ENCODE data around the gene RNASEH2C.
"Not testable (repeated sequence)": the region's sequence is repeated elsewhere in the genome, so short reads cannot be mapped to it uniquely, and the experiment has no call there.

The RNASEH2C gene

DNA sequence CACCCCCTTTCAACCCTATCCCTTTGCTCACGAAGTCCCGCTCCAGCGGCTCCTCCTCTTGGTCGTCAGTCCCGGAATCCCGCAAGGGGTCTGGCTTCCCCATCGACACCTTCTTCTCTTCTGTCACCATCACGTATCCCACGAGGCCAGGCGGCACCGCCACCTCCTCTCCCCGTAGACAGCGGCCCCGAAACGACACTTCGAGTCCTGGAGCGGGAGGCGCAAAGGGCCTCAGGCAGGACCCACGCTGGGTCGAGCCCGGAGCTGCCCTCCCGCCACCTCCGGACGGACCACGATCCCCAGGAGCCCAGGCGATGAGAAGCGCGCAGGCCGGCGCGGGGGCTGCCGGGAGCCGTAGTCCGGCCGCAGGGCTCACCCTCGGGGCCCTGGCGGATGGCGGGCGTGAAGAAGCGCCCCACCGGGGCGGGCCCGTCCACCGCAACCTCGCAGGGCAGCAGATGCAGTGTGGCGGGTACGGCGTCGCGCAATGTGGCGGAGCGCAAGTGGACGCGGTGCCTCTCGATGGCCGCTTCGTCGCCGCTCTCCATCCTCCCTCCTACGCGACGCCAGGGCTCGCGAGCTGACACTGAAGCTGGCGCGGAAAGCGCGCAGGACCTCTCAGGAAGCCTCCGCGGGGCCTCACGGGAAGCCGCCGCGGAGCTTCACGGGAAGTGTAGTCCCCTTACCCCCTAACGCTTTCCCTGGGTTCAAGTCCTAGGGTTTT, at the start of gene RNASEH2C:
Gene RNASEH2C, minus strand, starts transcription at position 588 of the 724 bp plus-strand sequence. Its CDS starts 40 bp downstream, at position 548.
- no peaks in the 10 kb centered on the region for H3K27me3 Mint-ChIP-seq
- H3K36me3 Mint-ChIP-seq, result peaks cover 2% of the 10 kb centered on the region
- peak within 1 kb of the TSS; percentile 93 for H3K27ac Mint-ChIP-seq
- H3K4me3 Mint-ChIP-seq, result peak within 1 kb of the TSS; percentile 95
- no peaks in the 10 kb centered on the region for H3K9me3 Mint-ChIP-seq (ENCODE audit: low read depth)
- H3K4me1 Mint-ChIP-seq (ENCODE audit: low read depth), result peaks cover 22% of the 10 kb centered on the region

DNA sequence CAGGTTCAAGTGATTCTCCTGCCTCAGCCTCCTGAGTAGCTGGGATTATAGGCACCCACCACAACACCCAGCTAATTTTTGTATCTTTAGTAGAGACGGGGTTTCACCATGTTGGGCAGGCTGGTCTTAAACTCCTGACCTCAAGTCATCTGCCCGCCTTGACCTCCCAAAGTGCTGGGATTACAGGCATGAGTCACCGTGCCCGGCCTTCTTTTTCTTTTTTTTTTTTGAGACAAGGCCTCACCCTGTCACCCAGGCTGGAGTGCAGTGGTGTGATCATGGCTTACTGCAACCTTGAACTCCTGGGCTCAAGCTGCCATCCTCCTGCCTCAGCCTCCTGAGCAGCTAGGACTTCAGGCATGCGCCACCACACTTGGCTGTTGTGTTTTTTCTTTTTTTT, 47.2 kb upstream of the RNASEH2C start:
- H3K36me3 Mint-ChIP-seq; H3K27ac Mint-ChIP-seq; H3K27me3 Mint-ChIP-seq; H3K4me1 Mint-ChIP-seq (ENCODE audit: low read depth); H3K4me3 Mint-ChIP-seq; H3K9me3 Mint-ChIP-seq (ENCODE audit: low read depth): not testable (repeated sequence)

DNA sequence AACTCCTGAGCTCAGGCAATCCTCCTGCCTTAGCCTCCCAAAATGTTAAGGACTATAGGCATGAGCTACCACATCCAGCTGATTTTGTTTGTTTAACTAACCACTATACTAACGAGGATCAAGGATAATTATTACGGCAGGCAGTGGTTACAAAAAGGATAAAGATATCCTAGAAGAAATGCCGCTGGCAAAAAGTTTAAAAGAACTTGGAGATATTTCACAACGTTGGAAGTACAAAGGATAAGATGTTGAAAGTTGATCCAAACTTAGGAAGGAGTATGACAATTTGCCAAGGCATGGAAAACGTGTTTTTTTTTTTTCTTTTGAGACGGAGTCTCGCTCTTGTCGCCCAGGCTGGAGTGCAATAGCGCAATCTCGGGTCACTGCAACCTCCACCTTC, 46.8 kb upstream of the RNASEH2C start:
- H3K36me3 Mint-ChIP-seq, result peaks cover 3% of the 10 kb centered on the region
- no peaks in the 10 kb centered on the region for H3K27me3 Mint-ChIP-seq

DNA sequence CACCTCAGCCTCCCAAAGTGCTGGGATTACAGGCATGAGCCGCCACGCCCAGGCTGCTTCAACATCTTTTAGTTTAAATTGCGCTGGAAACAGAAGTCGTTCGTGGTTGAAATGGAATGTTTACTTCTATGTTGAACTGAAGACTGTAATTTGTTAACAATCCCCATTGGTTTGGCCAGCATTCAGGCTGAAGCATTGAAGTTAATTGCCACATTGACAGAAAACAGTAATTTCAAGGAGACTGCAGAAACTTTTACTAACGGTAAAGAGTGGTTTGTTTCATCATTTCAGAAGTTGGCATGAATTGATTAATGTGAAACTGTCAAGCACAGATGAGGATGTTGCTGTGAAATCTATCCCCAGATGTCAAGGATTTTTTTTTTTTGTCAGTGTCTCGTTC, 45.9 kb upstream of the RNASEH2C start:
- Mint-ChIP-seq H3K4me3 (no peak overlapping the region), H3K4me1 (ENCODE audit: low read depth) (peaks cover 5% of the 10 kb centered on the region), H3K27ac (no peak overlapping the region), H3K9me3 (ENCODE audit: low read depth) (no peaks in the 10 kb centered on the region), H3K36me3 (peaks cover 3% of the 10 kb centered on the region), H3K27me3 (no peaks in the 10 kb centered on the region)

More for the DNA sequence above, 46.8 kb upstream of the RNASEH2C start:
- Mint-ChIP-seq H3K4me3 (no peak overlapping the region), H3K4me1 (ENCODE audit: low read depth) (peaks cover 5% of the 10 kb centered on the region), H3K9me3 (ENCODE audit: low read depth) (no peaks in the 10 kb centered on the region), H3K27ac (no peak overlapping the region)

DNA sequence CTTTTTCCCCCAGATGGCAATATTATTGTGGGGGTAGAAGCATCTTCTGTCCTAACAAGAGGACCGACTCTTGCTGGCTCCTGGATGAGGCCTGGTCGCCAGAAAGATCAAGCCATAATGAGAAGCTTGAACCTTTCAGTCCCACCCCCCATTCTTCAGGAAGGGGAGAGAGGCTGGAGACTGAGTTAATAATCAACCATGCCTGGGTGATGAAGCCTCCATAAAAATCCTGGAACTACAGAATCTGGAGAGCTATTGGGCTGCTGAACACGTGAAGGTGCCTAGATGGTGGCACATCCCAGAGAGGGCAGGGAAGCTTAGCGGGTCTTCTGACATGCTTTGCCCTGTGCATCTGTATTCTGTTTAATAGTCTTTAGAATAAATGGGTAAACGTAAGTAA, 43.8 kb upstream of the RNASEH2C start:
- no peak overlapping the region for H3K27ac Mint-ChIP-seq

DNA sequence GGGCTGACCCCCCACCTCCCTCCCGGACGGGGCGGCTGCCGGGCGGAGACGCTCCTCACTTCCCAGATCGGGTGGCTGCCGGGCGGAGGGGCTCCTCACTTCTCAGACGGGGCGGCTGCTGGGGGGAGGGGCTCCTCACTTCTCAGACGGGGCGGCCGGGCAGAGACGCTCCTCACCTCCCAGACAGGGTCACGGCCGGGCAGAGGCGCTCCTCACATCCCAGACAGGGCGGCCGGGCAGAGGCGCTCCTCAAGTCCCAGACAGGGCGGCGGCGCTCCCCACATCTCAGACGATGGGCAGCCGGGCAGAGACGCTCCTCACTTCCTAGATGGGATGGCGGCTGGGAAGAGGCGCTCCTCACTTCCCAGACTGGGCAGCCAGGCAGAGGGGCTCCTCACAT, 42.2 kb upstream of the RNASEH2C start:
- H3K27ac Mint-ChIP-seq; H3K4me1 Mint-ChIP-seq (ENCODE audit: low read depth); H3K9me3 Mint-ChIP-seq (ENCODE audit: low read depth); H3K27me3 Mint-ChIP-seq; H3K36me3 Mint-ChIP-seq; H3K4me3 Mint-ChIP-seq: not testable (repeated sequence)

More for the DNA sequence above, 43.8 kb upstream of the RNASEH2C start:
- H3K36me3 Mint-ChIP-seq, result no peaks in the 10 kb centered on the region
- no peaks in the 10 kb centered on the region for H3K4me1 Mint-ChIP-seq (ENCODE audit: low read depth)
- H3K4me3 Mint-ChIP-seq, result no peak overlapping the region
- H3K27me3 Mint-ChIP-seq, result peaks cover under 1% of the 10 kb centered on the region
- no peaks in the 10 kb centered on the region for H3K9me3 Mint-ChIP-seq (ENCODE audit: low read depth)

DNA sequence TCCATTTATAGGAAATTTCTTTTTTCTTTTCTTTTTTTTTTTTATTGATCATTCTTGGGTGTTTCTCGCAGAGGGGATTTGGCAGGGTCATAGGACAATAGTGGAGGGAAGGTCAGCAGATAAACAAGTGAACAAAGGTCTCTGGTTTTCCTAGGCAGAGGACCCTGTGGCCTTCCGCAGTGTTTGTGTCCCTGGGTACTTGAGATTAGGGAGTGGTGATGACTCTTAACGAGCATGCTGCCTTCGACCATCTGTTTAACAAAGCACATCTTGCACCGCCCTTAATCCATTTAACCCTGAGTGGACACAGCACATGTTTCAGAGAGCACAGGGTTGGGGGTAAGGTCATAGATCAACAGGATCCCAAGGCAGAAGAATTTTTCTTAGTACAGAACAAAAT, 41.6 kb upstream of the RNASEH2C start:
- not testable (repeated sequence) for H3K27me3 Mint-ChIP-seq; H3K36me3 Mint-ChIP-seq; H3K4me1 Mint-ChIP-seq (ENCODE audit: low read depth); H3K27ac Mint-ChIP-seq; H3K9me3 Mint-ChIP-seq (ENCODE audit: low read depth); H3K4me3 Mint-ChIP-seq

DNA sequence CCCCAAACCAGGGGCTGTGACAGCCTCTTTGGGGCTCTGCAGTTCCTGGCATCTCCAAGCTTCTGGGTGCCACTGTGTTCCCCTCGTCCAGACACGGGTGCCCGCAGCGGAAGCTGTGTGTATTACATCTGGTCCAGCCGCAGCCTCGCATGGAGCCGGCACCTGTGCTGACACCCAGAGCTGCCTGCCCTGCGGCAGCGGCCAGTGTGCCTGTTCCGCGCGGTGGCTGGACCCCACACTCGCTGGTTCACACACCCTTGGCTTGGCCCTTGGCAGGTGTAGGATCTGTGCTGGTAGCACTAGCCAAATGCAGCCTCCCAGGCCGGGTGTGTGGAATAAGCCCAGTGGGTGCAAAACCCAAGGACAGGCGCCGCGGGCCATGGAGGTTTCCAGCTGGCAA, 24.5 kb upstream of the RNASEH2C start:
- no peaks in the 10 kb centered on the region for H3K36me3 Mint-ChIP-seq
- H3K27ac Mint-ChIP-seq, result no peak overlapping the region
- no peak overlapping the region for H3K4me3 Mint-ChIP-seq
- H3K27me3 Mint-ChIP-seq, result peaks cover 8% of the 10 kb centered on the region
- no peaks in the 10 kb centered on the region for H3K9me3 Mint-ChIP-seq (ENCODE audit: low read depth)
- H3K4me1 Mint-ChIP-seq (ENCODE audit: low read depth), result no peaks in the 10 kb centered on the region

DNA sequence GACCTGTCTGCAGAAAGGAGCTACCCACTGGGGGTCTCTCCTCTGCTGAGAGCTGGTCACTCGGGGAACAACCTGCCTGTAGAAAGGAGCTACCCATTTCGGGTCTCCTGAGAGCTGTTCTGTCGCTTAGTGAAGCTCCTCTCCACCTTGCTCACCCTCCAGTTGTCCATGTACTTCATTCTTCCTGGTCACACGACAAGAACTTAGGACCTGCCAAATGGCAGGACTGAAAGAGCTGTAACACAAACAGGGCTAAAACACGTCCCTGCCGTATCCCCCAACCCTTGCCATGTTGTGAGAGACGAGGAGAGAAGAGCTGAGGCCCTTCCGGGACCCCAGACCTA, 24.1 kb upstream of the RNASEH2C start:
- Mint-ChIP-seq H3K36me3 (no peaks in the 10 kb centered on the region), H3K27ac (no peak overlapping the region), H3K9me3 (ENCODE audit: low read depth) (no peaks in the 10 kb centered on the region), H3K4me1 (ENCODE audit: low read depth) (no peaks in the 10 kb centered on the region), H3K4me3 (no peak overlapping the region), H3K27me3 (peaks cover 10% of the 10 kb centered on the region)

DNA sequence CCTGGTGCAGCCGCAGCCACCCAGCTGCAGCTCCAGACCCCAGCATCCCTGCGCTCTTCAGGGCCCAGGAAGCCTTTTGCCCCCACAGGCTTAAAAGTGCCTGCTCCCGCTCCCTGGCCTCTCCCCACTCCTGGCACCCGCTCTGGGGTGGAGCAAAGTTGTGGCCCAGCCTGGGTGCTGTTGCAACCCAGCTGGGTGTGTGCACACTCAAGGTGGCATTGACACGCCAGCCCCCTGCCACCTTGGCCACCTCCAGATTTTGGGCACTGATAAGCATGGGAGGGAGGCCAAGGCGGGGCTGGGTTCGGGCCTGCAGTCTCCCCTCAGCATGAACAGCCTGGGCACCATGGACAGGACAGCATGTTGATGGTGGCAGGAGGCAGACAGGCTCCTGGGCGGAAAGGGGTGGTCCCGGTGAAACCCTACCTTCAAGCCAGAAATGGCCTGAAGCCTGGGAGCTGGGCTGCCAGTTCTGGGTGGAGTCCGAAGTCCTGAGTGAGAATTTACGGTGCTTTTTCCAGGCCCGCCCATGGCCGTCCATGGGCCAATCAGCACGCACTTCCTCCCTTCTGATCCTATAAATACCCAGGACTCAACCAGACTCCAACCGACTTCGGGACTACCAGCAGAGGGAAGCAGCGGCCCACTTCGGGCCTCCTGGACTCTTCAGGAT, 23.6 kb upstream of the RNASEH2C start:
- no peaks in the 10 kb centered on the region for H3K36me3 Mint-ChIP-seq
- H3K27ac Mint-ChIP-seq, result no peak overlapping the region
- H3K9me3 Mint-ChIP-seq (ENCODE audit: low read depth), result no peaks in the 10 kb centered on the region
- H3K27me3 Mint-ChIP-seq, result peaks cover 10% of the 10 kb centered on the region
- H3K4me1 Mint-ChIP-seq (ENCODE audit: low read depth), result no peaks in the 10 kb centered on the region
- H3K4me3 Mint-ChIP-seq, result no peak overlapping the region

DNA sequence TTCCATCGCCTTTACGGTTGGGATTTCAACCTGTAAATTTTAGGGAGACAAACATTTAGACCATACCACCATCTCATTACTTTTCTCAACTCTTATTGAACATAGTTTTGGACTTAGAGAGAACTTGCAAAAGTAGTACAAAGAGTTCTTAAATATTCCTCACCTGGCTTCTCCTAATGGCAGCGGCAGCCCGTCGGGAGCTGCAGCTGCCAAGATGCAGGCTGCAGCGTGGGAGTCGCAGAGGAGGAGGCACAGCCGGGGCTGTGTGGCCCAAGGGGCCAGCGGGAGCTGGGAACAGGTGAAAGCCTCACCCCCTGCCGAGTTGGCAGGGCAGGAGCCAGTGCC, 23.1 kb upstream of the RNASEH2C start:
- no peak overlapping the region for H3K4me3 Mint-ChIP-seq
- H3K9me3 Mint-ChIP-seq (ENCODE audit: low read depth), result no peaks in the 10 kb centered on the region
- no peaks in the 10 kb centered on the region for H3K4me1 Mint-ChIP-seq (ENCODE audit: low read depth)
- no peaks in the 10 kb centered on the region for H3K36me3 Mint-ChIP-seq
- no peak overlapping the region for H3K27ac Mint-ChIP-seq
- peaks cover 10% of the 10 kb centered on the region for H3K27me3 Mint-ChIP-seq

DNA sequence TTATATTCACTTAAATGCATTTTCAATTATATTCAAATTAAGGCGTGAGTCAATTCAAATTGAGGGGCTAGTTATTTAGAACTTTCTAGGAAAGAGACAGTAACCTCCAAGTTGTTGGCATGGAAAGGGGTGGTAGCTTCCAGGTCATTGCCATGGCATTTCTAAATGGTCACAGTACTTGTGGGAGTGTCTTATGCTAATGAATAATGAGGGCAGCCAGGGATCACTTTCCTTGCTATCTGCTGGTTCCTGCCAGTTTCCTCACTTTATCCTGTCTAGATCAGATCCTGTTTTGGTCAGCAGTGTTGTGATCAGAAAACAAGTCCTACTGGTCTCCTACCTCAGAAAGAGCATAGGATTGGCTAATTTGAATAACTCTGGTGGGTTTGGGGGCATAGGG, 21.8 kb upstream of the RNASEH2C start:
- peaks cover 10% of the 10 kb centered on the region for H3K27me3 Mint-ChIP-seq
- H3K4me3 Mint-ChIP-seq, result no peak overlapping the region
- H3K36me3 Mint-ChIP-seq, result no peaks in the 10 kb centered on the region
- H3K27ac Mint-ChIP-seq, result no peak overlapping the region
- no peaks in the 10 kb centered on the region for H3K9me3 Mint-ChIP-seq (ENCODE audit: low read depth)
- H3K4me1 Mint-ChIP-seq (ENCODE audit: low read depth), result no peaks in the 10 kb centered on the region

DNA sequence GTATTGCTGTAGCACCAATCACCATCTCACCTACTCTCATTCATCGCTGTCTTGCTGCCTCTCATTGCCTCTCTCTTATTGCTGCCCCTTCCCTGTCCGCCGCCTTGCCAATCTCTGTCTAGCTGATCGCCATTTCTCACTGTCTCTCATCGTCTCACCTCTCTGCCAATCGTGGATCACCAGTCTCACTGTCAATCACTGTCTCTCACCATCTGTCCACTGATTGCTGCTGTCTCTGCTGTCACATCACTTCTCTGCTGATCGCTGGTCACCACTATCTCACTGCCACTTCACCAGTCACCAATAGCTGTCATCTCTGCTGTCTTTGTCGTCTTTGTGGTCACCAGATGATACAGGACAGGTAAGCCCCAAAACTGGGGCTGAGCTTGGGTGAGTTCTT, 20.6 kb upstream of the RNASEH2C start:
- Mint-ChIP-seq H3K36me3 (no peaks in the 10 kb centered on the region), H3K4me1 (ENCODE audit: low read depth) (no peaks in the 10 kb centered on the region), H3K4me3 (no peak overlapping the region), H3K27ac (no peak overlapping the region), H3K27me3 (peaks cover 10% of the 10 kb centered on the region), H3K9me3 (ENCODE audit: low read depth) (no peaks in the 10 kb centered on the region)

DNA sequence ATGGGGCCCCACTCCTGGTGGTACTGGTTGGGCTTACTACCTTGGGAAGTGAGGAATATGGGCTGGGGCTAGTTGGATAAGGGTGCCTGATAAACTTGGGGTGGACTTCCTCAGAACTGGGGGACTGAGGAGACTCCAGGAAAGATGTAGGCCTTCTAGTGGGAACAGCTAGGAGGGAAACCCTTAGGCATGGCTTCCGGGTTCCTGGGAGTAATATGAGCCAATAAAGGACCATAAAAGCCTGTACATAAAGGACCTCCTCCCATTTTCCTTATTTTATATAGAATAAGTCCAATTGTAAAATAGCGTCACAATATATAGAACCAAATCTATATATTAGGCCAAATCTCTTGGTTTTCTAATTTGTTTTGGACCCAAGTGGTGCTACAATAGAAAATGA, 18.4 kb upstream of the RNASEH2C start:
- Mint-ChIP-seq H3K27ac (no peak overlapping the region), H3K27me3 (peaks cover 6% of the 10 kb centered on the region), H3K4me1 (ENCODE audit: low read depth) (no peaks in the 10 kb centered on the region), H3K9me3 (ENCODE audit: low read depth) (no peaks in the 10 kb centered on the region), H3K36me3 (no peaks in the 10 kb centered on the region), H3K4me3 (no peak overlapping the region)

DNA sequence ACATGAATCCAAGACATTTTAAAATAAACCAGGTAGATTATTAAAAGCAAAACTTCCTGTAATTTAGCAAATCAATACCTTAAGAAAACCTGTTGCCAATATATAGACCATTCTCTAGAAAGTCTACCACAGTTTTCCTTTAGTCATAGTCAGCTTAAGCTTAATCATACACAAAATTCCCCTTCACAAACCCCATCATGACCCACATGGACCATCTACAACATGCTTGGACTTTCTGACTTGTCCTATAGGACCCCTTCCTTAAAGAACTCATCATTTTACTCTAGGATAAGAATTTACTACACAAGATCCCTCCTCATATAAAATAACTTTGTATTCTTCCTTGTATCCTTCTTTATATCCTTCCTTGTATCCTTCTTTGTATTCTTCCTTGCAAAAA, 16.2 kb upstream of the RNASEH2C start:
- no peak overlapping the region for H3K27ac Mint-ChIP-seq
- H3K27me3 Mint-ChIP-seq, result peaks cover 9% of the 10 kb centered on the region
- peaks cover under 1% of the 10 kb centered on the region for H3K36me3 Mint-ChIP-seq
- H3K4me3 Mint-ChIP-seq, result no peak overlapping the region
- no peaks in the 10 kb centered on the region for H3K4me1 Mint-ChIP-seq (ENCODE audit: low read depth)
- no peaks in the 10 kb centered on the region for H3K9me3 Mint-ChIP-seq (ENCODE audit: low read depth)

DNA sequence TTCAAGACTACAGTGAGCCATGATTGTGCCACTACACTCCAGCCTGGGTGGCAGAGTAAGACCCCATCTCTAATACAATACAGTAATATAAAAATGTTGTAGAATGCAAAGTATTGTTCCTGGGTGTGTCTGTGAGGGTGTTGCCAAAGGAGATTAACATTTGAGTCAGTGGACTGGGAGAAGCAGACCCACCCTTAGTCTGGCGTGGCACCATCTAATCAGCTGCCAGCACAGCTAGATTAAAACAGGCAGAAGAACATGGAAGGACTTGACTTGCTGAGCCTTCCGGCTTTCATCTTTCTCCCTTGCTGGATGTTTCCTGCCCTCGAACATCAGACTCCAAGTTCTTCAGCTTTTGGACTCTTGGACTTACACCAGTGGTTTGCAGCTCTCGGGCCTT, 14.5 kb upstream of the RNASEH2C start:
- H3K4me3 Mint-ChIP-seq, result not testable (repeated sequence)

More for the DNA sequence above, 14.5 kb upstream of the RNASEH2C start:
- H3K4me1 Mint-ChIP-seq (ENCODE audit: low read depth); H3K9me3 Mint-ChIP-seq (ENCODE audit: low read depth); H3K27me3 Mint-ChIP-seq; H3K36me3 Mint-ChIP-seq; H3K27ac Mint-ChIP-seq: not testable (repeated sequence)
